ENCODE results near the gene TBC1D2B. TPM values are rescaled to one million over a fixed set of nuclear protein-coding genes. Genes with fewer than 3 reads are reported as not detected.
A peak's percentile ranks its signal among the peaks of the same experiment; 100 is the strongest.

TBC1D2B gene
- total RNA-seq, 1 donor from 2014 or later = 69.3 TPM

DNA sequence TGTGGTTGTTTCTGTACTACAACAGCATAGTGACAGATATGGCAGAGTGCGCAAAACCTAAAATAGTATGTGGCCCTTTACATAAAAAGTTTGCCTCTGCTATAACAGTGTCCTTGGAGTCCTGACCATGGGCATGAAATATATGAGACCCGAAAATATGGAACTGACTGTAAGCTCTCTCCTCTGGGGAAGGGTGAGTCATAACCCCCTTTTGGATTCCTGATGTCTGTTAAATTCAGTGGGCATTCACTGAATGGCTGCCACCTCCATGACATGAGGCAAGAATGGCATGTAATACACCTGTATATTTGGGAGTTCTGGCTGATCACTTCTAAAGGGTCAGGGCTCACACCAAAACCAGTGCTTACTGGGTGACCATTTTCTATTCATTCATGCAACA lies 6.1 kb downstream of the TBC1D2B start:
- Mint-ChIP-seq H3K27ac (ENCODE audit: unreplicated experiment) (peak overlapping the region; percentile 83), H3K4me3 (ENCODE audit: unreplicated experiment) (no peak overlapping the region), H3K9me3 (ENCODE audit: unreplicated experiment) (no peaks in the 10 kb centered on the region), H3K36me3 (ENCODE audit: unreplicated experiment) (peaks cover 2% of the 10 kb centered on the region), H3K27me3 (ENCODE audit: unreplicated experiment) (no peaks in the 10 kb centered on the region), H3K4me1 (ENCODE audit: unreplicated experiment) (peaks cover 51% of the 10 kb centered on the region)
- TF ChIP-seq, protein P1, sequence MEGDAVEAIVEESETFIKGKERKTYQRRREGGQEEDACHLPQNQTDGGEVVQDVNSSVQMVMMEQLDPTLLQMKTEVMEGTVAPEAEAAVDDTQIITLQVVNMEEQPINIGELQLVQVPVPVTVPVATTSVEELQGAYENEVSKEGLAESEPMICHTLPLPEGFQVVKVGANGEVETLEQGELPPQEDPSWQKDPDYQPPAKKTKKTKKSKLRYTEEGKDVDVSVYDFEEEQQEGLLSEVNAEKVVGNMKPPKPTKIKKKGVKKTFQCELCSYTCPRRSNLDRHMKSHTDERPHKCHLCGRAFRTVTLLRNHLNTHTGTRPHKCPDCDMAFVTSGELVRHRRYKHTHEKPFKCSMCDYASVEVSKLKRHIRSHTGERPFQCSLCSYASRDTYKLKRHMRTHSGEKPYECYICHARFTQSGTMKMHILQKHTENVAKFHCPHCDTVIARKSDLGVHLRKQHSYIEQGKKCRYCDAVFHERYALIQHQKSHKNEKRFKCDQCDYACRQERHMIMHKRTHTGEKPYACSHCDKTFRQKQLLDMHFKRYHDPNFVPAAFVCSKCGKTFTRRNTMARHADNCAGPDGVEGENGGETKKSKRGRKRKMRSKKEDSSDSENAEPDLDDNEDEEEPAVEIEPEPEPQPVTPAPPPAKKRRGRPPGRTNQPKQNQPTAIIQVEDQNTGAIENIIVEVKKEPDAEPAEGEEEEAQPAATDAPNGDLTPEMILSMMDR (IDR thresholded peaks at IDR 0.05) = no peak
- DNase-seq (ENCODE audit: extremely low spot score, unreplicated experiment) = no peak

GRCh38 chr15:78070049-78070700 lies 7.3 kb downstream of the TBC1D2B start:
- Mint-ChIP-seq H3K27me3 (ENCODE audit: unreplicated experiment) (no peaks in the 10 kb centered on the region), H3K27ac (ENCODE audit: unreplicated experiment) (no peak overlapping the region), H3K9me3 (ENCODE audit: unreplicated experiment) (no peaks in the 10 kb centered on the region), H3K4me3 (ENCODE audit: unreplicated experiment) (peak overlapping the region; percentile 18), H3K4me1 (ENCODE audit: unreplicated experiment) (peaks cover 39% of the 10 kb centered on the region), H3K36me3 (ENCODE audit: unreplicated experiment) (peaks cover 2% of the 10 kb centered on the region)
- DNase-seq (ENCODE audit: extremely low spot score, unreplicated experiment) = no peak
- TF ChIP-seq, protein P1 (IDR thresholded peaks at IDR 0.05) = no peak

GRCh38 chr15:78069462-78070029 lies 8.0 kb downstream of the TBC1D2B start:
- peak overlapping the region; percentile 18 for H3K4me3 Mint-ChIP-seq (ENCODE audit: unreplicated experiment)
- no peak for DNase-seq (ENCODE audit: extremely low spot score, unreplicated experiment)
- H3K4me1 Mint-ChIP-seq (ENCODE audit: unreplicated experiment) = peaks cover 34% of the 10 kb centered on the region
- H3K9me3 Mint-ChIP-seq (ENCODE audit: unreplicated experiment) = no peaks in the 10 kb centered on the region
- TF ChIP-seq, protein P1 (IDR thresholded peaks at IDR 0.05) = no peak
- H3K27ac Mint-ChIP-seq (ENCODE audit: unreplicated experiment) = no peak overlapping the region
- H3K27me3 Mint-ChIP-seq (ENCODE audit: unreplicated experiment) = no peaks in the 10 kb centered on the region
- peaks cover under 1% of the 10 kb centered on the region for H3K36me3 Mint-ChIP-seq (ENCODE audit: unreplicated experiment)

- no peaks in the 10 kb centered on the region for H3K27me3 Mint-ChIP-seq (ENCODE audit: unreplicated experiment)
- H3K4me3 Mint-ChIP-seq (ENCODE audit: unreplicated experiment) = peak overlapping the region; percentile 36
- DNase-seq (ENCODE audit: extremely low spot score, unreplicated experiment) = no peak
- TF ChIP-seq, protein P1 (IDR thresholded peaks at IDR 0.05) = no peak
- no peaks in the 10 kb centered on the region for H3K36me3 Mint-ChIP-seq (ENCODE audit: unreplicated experiment)
- peaks cover 30% of the 10 kb centered on the region for H3K4me1 Mint-ChIP-seq (ENCODE audit: unreplicated experiment)
- no peak overlapping the region for H3K27ac Mint-ChIP-seq (ENCODE audit: unreplicated experiment)
- H3K9me3 Mint-ChIP-seq (ENCODE audit: unreplicated experiment) = no peaks in the 10 kb centered on the region
Measured at GRCh38 chr15:78069052-78069414, 8.5 kb downstream of the TBC1D2B start.

GRCh38 chr15:78067328-78068228 lies 9.9 kb downstream of the TBC1D2B start:
- Mint-ChIP-seq H3K27ac (ENCODE audit: unreplicated experiment) (no peak overlapping the region), H3K27me3 (ENCODE audit: unreplicated experiment) (no peaks in the 10 kb centered on the region), H3K36me3 (ENCODE audit: unreplicated experiment) (no peaks in the 10 kb centered on the region), H3K9me3 (ENCODE audit: unreplicated experiment) (no peaks in the 10 kb centered on the region), H3K4me1 (ENCODE audit: unreplicated experiment) (peaks cover 18% of the 10 kb centered on the region), H3K4me3 (ENCODE audit: unreplicated experiment) (peak overlapping the region; percentile 24)
- TF ChIP-seq, protein P1 (IDR thresholded peaks at IDR 0.05) = no peak
- DNase-seq (ENCODE audit: extremely low spot score, unreplicated experiment) = no peak
